T47D (cell line): ENCODE measurements around the gene MCU.
A peak's percentile ranks its signal among the peaks of the same experiment; 100 is the strongest.

Experiments used
- DNase-seq, 2 experiments: peaks; one replicate each; pipeline versions ENCODE4 v3.0.0 to v3.0.0-alpha.2; 2011 to 2012; ENCODE audit warnings: low read depth in 1 of 2, low spot score in 1 of 2
- JUND ChIP-seq: IDR thresholded peaks from 2 replicates; pipeline ENCODE4 v1.6.1; 2012; ENCODE audit warnings: low read depth
- in situ Hi-C: cut with HindIII; loops from 2 replicates; pipeline ENCODE4 v1.10.0; 2016; ENCODE audit warnings: low sequenced_read_pairs, low pct_unique_long_range_greater_than_20kb

MCU gene

GRCh38 chr10:72834183-72834825 is 142.4 kb downstream of the MCU start:
- in situ Hi-C loops = no loop called here
- DNase-seq = peak; percentile 18 to 75
- no peak for TF ChIP-seq JUND

- in situ Hi-C loops = no loop called here
- DNase-seq = no peak
- TF ChIP-seq JUND = no peak
Observed at GRCh38 chr10:72840319-72840718, 148.4 kb downstream of the MCU start.

- in situ Hi-C loops = no loop called here
- DNase-seq = no peak
- TF ChIP-seq JUND = no peak
Observed at GRCh38 chr10:72841487-72841886, 149.5 kb downstream of the MCU start.

DNA sequence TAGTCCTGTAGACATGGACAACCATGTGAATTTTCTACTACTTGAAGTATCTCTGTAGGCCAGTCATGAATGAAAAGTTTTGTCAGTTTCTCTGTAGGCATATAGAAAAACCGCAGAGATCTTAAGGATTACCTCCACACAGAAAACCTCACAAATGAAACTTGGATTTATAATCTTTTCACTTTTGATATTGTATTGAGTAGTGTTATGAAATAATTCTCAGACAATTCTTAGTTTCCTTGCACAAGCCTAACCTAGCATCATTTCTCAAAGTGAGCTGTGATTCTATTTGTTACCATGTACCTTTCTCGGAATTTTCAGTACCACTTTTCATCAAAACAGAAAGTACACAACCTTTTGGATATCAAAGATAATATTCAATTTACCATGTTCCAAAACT is 150.2 kb downstream of the MCU start:
- no peak for DNase-seq
- no peak for TF ChIP-seq JUND
- in situ Hi-C loops = no loop called here

- TF ChIP-seq JUND = no peak
- DNase-seq = no peak
- in situ Hi-C loops = no loop called here
Observed at GRCh38 chr10:72846238-72846637, 154.3 kb downstream of the MCU start.

- no peak for DNase-seq
- no peak for TF ChIP-seq JUND
- in situ Hi-C loops = no loop called here
Observed at GRCh38 chr10:72847681-72848080, 155.7 kb downstream of the MCU start.

- DNase-seq = no peak
- TF ChIP-seq JUND = no peak
- in situ Hi-C loops = no loop called here
Observed at GRCh38 chr10:72850861-72851260, 158.9 kb downstream of the MCU start.

GRCh38 chr10:72851509-72851908 is 159.6 kb downstream of the MCU start:
- in situ Hi-C loops = no loop called here
- no peak for TF ChIP-seq JUND
- DNase-seq = no peak

DNA sequence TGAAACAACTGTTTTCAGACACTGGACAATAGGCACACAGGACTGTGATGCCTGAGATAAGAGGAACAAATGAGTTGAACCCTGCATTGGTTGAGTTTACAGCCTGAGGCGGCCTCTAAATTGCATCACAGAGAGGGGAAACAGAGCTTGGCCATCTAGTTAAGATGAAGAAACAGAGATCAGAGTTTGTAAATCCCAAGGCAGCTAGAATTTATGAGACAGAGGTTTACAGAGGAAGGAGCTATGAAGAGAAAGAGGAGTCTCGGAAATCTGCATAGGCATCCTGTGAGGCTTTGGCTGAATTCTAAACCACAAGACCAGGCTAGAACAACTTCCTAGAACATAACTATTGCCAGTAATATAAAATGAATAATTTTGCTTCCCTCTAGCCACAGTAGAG is 160.6 kb downstream of the MCU start:
- in situ Hi-C loops = no loop called here
- no peak for TF ChIP-seq JUND
- no peak for DNase-seq

- no peak for TF ChIP-seq JUND
Observed at GRCh38 chr10:72855129-72855528, 163.2 kb downstream of the MCU start.

DNA sequence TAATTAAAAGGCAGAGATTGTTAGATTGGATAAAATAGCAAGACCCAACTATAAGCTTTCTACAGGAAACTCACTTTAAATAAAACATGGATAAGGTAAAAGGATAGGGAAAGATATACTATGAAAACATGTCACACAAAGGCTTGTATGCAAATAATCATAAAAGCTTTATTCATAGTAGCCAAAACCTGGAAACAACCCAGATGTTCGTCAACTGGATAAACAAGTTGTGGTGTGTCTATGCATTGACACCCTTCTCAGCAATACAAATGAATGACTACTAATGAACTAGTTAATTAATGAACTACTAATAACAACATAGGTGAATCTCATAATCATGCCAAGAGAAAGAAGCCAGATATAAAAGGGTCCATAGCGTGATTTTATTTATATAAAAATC is 163.8 kb downstream of the MCU start:
- in situ Hi-C loops = no loop called here
- DNase-seq = peak in 1 of 2 experiments; percentile 1
- TF ChIP-seq JUND = no peak

More at GRCh38 chr10:72855129-72855528, 163.2 kb downstream of the MCU start:
- in situ Hi-C loops = no loop called here
- DNase-seq = no peak

DNA sequence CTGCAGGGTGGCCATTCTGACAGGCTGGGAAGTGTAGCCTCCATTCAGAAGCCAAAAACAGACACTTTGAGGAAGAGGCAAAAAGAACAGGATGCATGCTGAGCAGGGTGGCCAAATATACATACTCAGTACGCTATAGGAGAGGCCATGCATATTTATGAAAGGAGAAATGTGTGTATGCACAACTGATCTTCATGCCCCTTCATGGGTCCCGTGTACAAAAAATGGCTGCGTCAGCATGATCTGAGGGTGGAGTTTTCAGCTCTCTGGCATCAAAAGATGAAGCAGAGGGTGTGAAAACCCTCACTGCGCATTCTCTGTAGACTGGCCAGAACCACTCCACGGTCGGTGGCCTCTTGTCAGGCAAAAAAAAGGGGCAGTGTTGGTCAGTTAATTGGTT is 166.1 kb downstream of the MCU start:
- DNase-seq = no peak
- in situ Hi-C loops = no loop called here
- TF ChIP-seq JUND = no peak

- in situ Hi-C loops = no loop called here
- TF ChIP-seq JUND = no peak
Observed at GRCh38 chr10:72862957-72863356, 171.0 kb downstream of the MCU start.

DNA sequence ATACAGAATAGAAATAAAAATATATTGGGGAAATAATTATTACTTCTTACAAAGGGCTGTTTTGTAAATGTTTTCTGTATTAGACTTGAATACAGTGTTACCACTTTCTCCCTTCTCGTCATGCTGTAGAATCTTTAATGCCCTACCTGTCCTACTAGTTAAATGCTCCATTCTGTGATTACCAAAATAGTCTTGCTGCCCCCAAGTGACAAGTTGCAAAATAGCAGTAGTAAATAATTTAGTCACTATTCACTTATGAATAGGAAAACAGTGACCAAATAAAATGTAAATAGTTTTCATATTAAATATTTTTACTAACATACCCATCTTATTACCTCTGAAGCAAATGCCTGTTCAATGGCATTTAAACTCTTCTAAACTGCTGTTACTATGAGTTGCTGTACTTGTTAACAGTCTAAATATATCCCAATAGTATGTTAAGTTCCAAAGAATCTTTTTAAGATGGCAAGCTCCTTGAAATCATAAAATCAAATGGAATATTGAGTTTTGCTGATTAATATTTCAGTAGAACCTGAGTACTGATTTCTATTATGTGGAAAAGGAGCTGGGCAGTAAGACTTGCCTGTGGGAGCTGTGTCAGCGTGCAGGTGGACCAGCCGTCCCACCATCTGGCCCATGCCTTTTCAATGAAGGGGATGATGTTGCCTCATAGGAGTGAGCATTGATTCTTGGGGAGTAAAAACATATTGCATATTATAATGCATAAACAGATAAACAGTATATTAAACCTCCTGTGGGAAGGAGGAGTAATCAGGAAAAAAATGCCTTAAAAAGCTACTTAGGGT is 183.5 kb downstream of the MCU start:
- peak; percentile 15 to 55 for DNase-seq
- in situ Hi-C loops = no loop called here
- no peak for TF ChIP-seq JUND

More at GRCh38 chr10:72862957-72863356, 171.0 kb downstream of the MCU start:
- no peak for DNase-seq
